ENCODE measurements around the gene GRHL1.

GRHL1 gene

DNA sequence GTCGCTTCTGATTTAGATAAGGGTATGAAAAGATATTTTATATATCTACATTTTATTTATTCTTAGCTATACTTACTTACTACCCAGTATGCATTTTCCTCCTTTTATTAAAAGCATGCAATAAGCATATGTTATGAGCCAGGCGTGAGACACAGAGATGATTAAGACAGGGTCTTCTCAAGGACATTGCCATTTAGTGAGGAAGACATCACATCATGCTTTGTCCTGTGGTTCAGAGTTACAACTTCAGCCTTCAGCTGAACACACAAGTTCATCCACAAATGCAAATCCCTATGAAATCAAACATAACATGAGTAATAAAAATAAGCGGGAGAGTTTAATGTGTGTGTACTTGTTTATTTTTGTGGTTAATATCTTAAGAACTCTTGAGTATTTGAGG, 30.2 kb downstream of the GRHL1 start:
- TF ChIP-seq, protein P1, sequence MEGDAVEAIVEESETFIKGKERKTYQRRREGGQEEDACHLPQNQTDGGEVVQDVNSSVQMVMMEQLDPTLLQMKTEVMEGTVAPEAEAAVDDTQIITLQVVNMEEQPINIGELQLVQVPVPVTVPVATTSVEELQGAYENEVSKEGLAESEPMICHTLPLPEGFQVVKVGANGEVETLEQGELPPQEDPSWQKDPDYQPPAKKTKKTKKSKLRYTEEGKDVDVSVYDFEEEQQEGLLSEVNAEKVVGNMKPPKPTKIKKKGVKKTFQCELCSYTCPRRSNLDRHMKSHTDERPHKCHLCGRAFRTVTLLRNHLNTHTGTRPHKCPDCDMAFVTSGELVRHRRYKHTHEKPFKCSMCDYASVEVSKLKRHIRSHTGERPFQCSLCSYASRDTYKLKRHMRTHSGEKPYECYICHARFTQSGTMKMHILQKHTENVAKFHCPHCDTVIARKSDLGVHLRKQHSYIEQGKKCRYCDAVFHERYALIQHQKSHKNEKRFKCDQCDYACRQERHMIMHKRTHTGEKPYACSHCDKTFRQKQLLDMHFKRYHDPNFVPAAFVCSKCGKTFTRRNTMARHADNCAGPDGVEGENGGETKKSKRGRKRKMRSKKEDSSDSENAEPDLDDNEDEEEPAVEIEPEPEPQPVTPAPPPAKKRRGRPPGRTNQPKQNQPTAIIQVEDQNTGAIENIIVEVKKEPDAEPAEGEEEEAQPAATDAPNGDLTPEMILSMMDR (IDR thresholded peaks at IDR 0.05; ENCODE audit: insufficient read depth, low read length, poor library complexity, severe bottlenecking): no peak
- TF ChIP-seq EZH2phosphoT487 (conservative IDR thresholded peaks at IDR 0.05; ENCODE audit: low read length): no peak
- Histone ChIP-seq H2AFZ (ENCODE audit: low read depth, low read length, severe bottlenecking) (no peak overlapping the region), H3K79me2 (ENCODE audit: insufficient read depth, low read length) (no peaks in the 10 kb centered on the region), H3K4me3 (ENCODE audit: insufficient read depth, low read length, poor library complexity, severe bottlenecking) (no peak overlapping the region), H3F3A (ENCODE audit: insufficient read depth) (no peaks in the 10 kb centered on the region), H4K20me1 (ENCODE audit: low read depth, low read length) (no peaks in the 10 kb centered on the region), H3K36me3 (ENCODE audit: low read length) (no peaks in the 10 kb centered on the region), H3K9ac (ENCODE audit: low read length) (no peak overlapping the region), H3K27me3 (ENCODE audit: low read length) (no peaks in the 10 kb centered on the region), H3K9me2 (replicated peaks; ENCODE audit: insufficient read depth, low read length) (no peaks in the 10 kb centered on the region), H3K9me3 (ENCODE audit: insufficient read depth, low read length) (no peaks in the 10 kb centered on the region), H3K4me2 (ENCODE audit: low read depth, low read length, poor library complexity, severe bottlenecking) (no peak overlapping the region), H3K27ac (ENCODE audit: low read depth, low read length) (no peak overlapping the region)

- H3K27ac ChIP-seq (ENCODE audit: low read depth, low read length): no peak overlapping the region
- H3K9ac ChIP-seq (ENCODE audit: low read length): no peak overlapping the region
- H3K9me2 ChIP-seq (replicated peaks; ENCODE audit: insufficient read depth, low read length): no peaks in the 10 kb centered on the region
- H3K4me2 ChIP-seq (ENCODE audit: low read depth, low read length, poor library complexity, severe bottlenecking): no peak overlapping the region
- no peaks in the 10 kb centered on the region for H3K27me3 ChIP-seq (ENCODE audit: low read length)
- H3F3A ChIP-seq (ENCODE audit: insufficient read depth): no peaks in the 10 kb centered on the region
- H3K79me2 ChIP-seq (ENCODE audit: insufficient read depth, low read length): no peaks in the 10 kb centered on the region
- H3K4me3 ChIP-seq (ENCODE audit: insufficient read depth, low read length, poor library complexity, severe bottlenecking): no peak overlapping the region
- H3K9me3 ChIP-seq (ENCODE audit: insufficient read depth, low read length): no peaks in the 10 kb centered on the region
- no peak overlapping the region for H2AFZ ChIP-seq (ENCODE audit: low read depth, low read length, severe bottlenecking)
- no peak for TF ChIP-seq EZH2phosphoT487 (conservative IDR thresholded peaks at IDR 0.05; ENCODE audit: low read length)
- TF ChIP-seq, protein P1 (IDR thresholded peaks at IDR 0.05; ENCODE audit: insufficient read depth, low read length, poor library complexity, severe bottlenecking): no peak
- no peaks in the 10 kb centered on the region for H3K36me3 ChIP-seq (ENCODE audit: low read length)
- no peaks in the 10 kb centered on the region for H4K20me1 ChIP-seq (ENCODE audit: low read depth, low read length)
Measured at GRCh38 chr2:9982248-9982647, 30.8 kb downstream of the GRHL1 start.

DNA sequence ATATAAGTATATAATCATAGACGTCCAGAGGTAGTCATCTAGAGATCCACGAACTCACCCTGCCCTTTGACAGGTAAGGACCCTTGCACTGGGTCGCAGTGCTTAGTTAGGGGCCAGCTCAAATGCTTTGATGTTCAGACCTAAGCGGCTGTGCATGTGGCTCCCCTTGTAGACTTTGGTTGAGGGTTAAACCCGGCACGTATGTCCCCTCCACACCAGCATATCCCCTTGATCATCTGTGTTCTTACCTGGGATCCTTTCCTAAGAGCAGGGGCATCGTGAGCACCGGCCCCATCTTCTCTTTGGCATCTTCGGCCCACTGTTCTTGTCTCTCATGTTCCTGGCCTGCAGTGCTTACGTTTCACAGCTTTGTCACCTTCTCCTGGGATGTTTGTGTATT, 31.4 kb downstream of the GRHL1 start:
- H3K9me3 ChIP-seq (ENCODE audit: insufficient read depth, low read length): no peaks in the 10 kb centered on the region
- H2AFZ ChIP-seq (ENCODE audit: low read depth, low read length, severe bottlenecking): no peak overlapping the region
- H4K20me1 ChIP-seq (ENCODE audit: low read depth, low read length): no peaks in the 10 kb centered on the region
- TF ChIP-seq, protein P1 (IDR thresholded peaks at IDR 0.05; ENCODE audit: insufficient read depth, low read length, poor library complexity, severe bottlenecking): no peak
- TF ChIP-seq EZH2phosphoT487 (conservative IDR thresholded peaks at IDR 0.05; ENCODE audit: low read length): no peak
- no peaks in the 10 kb centered on the region for H3K27me3 ChIP-seq (ENCODE audit: low read length)
- H3K9me2 ChIP-seq (replicated peaks; ENCODE audit: insufficient read depth, low read length): no peaks in the 10 kb centered on the region
- no peak overlapping the region for H3K9ac ChIP-seq (ENCODE audit: low read length)
- H3K27ac ChIP-seq (ENCODE audit: low read depth, low read length): no peak overlapping the region
- no peaks in the 10 kb centered on the region for H3K36me3 ChIP-seq (ENCODE audit: low read length)
- no peak overlapping the region for H3K4me2 ChIP-seq (ENCODE audit: low read depth, low read length, poor library complexity, severe bottlenecking)
- no peaks in the 10 kb centered on the region for H3F3A ChIP-seq (ENCODE audit: insufficient read depth)
- no peaks in the 10 kb centered on the region for H3K79me2 ChIP-seq (ENCODE audit: insufficient read depth, low read length)
- no peak overlapping the region for H3K4me3 ChIP-seq (ENCODE audit: insufficient read depth, low read length, poor library complexity, severe bottlenecking)

All from SU-DHL-6 (cell line).